KMS-11 (cell line): ENCODE measurements around the gene ULK4.
"Not testable (repeated sequence)": the region's sequence is repeated elsewhere in the genome, so short reads cannot be mapped to it uniquely, and the experiment has no call there.

Experiments
- H2AFZ ChIP-seq: fragments of 200-600 bp; sonication (generic); 2 replicates; pipeline ENCODE4 v1.6.1; 2016; ENCODE audit warnings: antibody characterized with exemption, mixed run types, low read depth
- H3K27ac ChIP-seq: fragments of 200-600 bp; sonication (generic); 2 replicates; pipeline ENCODE4 v1.6.1; 2016; ENCODE audit warnings: mild to moderate bottlenecking, mixed run types
- H3K27me3 ChIP-seq: fragments of 200-600 bp; sonication (generic); 2 replicates; pipeline ENCODE4 v1.6.1; 2017; ENCODE audit warnings: mild to moderate bottlenecking, low read depth, mixed run types, moderate library complexity; ENCODE audit not compliant: insufficient read depth
- H3K36me3 ChIP-seq: fragments of 200-600 bp; sonication (generic); 2 replicates; pipeline ENCODE4 v1.6.1; 2017; ENCODE audit warnings: mild to moderate bottlenecking, mixed run types; ENCODE audit not compliant: insufficient read depth
- H3K4me1 ChIP-seq: fragments of 200-600 bp; sonication (generic); 2 replicates; pipeline ENCODE4 v1.6.1; 2016; ENCODE audit warnings: mild to moderate bottlenecking, low read depth, mixed run types; ENCODE audit not compliant: poor library complexity, severe bottlenecking
- H3K4me2 ChIP-seq: fragments of 200-600 bp; sonication (generic); 2 replicates; pipeline ENCODE4 v1.7.0; 2016; ENCODE audit warnings: mild to moderate bottlenecking, mixed run types
- H3K4me3 ChIP-seq: fragments of 200-600 bp; sonication (generic); IDR thresholded peaks from 2 replicates; pipeline ENCODE4 v1.6.1; 2017; ENCODE audit warnings: low read depth, low read length, mixed read lengths; ENCODE audit not compliant: insufficient read depth
- H3K79me2 ChIP-seq: fragments of 200-600 bp; sonication (generic); 2 replicates; pipeline ENCODE4 v1.6.1; 2016; ENCODE audit warnings: low read depth, mixed run types; ENCODE audit not compliant: insufficient read depth
- H3K9ac ChIP-seq: fragments of 200-600 bp; sonication (generic); 2 replicates; pipeline ENCODE4 v1.6.1; 2016; ENCODE audit warnings: mild to moderate bottlenecking, mixed run types
- H4K20me1 ChIP-seq: fragments of 200-600 bp; sonication (generic); 2 replicates; pipeline ENCODE4 v1.6.1; 2016; ENCODE audit warnings: mild to moderate bottlenecking, mixed run types; ENCODE audit not compliant: insufficient read depth
- TF ChIP-seq, protein P1 (sequence below): fragments of 200-600 bp; sonication (generic); conservative IDR thresholded peaks from 2 replicates; pipeline ENCODE4 v1.6.1; 2017; ENCODE audit warnings: low read depth, mild to moderate bottlenecking, antibody characterized with exemption, low read length, moderate library complexity, mixed read lengths

ULK4 gene

DNA sequence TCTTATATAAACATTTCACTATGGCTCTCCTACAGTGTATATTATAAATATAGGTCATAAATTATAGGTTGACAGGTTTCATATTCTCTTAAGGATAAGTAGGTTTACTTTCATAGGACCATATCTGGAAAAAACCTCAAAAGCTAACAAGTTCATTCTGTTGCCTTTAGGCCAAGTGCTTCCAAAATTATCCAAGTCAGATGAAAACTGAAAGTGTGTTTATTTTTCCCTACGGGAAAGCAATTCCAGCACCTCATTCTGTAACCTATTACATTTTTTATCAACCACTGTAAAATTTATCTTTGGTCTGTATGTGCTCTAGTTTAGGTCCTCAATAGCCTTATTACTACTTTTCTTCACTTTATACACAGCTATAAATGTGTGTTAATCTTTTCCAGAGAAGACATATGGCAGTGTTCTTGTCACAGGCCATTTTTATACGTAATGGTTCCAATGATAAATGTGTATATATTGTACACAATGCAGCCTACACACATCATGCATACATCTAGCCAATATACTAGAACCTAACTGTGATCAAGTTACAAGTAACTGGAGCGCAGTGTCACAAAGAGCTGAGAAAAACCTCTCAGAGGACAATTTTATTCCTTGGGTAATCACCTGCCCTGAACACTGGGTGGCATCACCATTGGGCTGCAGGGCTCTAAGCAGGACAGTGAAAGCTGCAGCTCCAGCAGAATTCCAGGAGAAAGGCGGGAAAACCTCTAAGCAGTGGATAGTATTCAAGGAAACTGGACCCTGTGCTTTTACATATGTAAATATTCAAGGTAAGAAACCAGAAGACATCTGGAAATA is 511.3 kb downstream of the ULK4 start:
- H3K4me2 ChIP-seq: no peak overlapping the region
- no peak overlapping the region for H3K4me3 ChIP-seq
- no peak overlapping the region for H3K27ac ChIP-seq
- TF ChIP-seq, protein P1, sequence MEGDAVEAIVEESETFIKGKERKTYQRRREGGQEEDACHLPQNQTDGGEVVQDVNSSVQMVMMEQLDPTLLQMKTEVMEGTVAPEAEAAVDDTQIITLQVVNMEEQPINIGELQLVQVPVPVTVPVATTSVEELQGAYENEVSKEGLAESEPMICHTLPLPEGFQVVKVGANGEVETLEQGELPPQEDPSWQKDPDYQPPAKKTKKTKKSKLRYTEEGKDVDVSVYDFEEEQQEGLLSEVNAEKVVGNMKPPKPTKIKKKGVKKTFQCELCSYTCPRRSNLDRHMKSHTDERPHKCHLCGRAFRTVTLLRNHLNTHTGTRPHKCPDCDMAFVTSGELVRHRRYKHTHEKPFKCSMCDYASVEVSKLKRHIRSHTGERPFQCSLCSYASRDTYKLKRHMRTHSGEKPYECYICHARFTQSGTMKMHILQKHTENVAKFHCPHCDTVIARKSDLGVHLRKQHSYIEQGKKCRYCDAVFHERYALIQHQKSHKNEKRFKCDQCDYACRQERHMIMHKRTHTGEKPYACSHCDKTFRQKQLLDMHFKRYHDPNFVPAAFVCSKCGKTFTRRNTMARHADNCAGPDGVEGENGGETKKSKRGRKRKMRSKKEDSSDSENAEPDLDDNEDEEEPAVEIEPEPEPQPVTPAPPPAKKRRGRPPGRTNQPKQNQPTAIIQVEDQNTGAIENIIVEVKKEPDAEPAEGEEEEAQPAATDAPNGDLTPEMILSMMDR: no peak
- H3K27me3 ChIP-seq: no peaks in the 10 kb centered on the region
- no peaks in the 10 kb centered on the region for H3K36me3 ChIP-seq
- no peaks in the 10 kb centered on the region for H4K20me1 ChIP-seq
- H3K79me2 ChIP-seq: no peaks in the 10 kb centered on the region
- no peaks in the 10 kb centered on the region for H3K4me1 ChIP-seq
- H2AFZ ChIP-seq: no peak overlapping the region
- H3K9ac ChIP-seq: no peak overlapping the region

DNA sequence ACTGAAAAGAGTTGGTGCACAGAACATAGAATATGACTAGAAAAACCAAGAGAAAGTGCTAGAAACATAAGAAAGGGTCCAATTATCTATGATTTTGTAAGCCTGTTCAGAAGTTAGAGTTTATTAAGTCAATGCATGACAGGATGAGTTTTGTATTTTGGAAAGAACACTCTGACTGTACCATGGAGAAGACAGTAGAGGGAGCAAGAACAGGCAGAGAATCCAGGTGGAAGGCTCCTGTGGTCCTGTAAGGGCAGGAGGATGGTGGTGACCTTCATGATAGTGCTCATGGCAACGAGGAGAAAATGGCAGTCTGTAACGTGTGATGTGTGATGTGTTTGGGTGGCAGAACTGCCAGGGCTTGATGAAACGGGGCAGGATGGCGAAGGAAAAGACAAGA is 513.5 kb downstream of the ULK4 start:
- H3K27me3 ChIP-seq: no peaks in the 10 kb centered on the region
- H3K9ac ChIP-seq: no peak overlapping the region
- no peak overlapping the region for H3K4me3 ChIP-seq
- no peaks in the 10 kb centered on the region for H3K79me2 ChIP-seq
- H3K4me2 ChIP-seq: no peak overlapping the region
- no peaks in the 10 kb centered on the region for H4K20me1 ChIP-seq
- no peak overlapping the region for H2AFZ ChIP-seq
- H3K4me1 ChIP-seq: no peaks in the 10 kb centered on the region
- no peaks in the 10 kb centered on the region for H3K36me3 ChIP-seq
- no peak overlapping the region for H3K27ac ChIP-seq
- TF ChIP-seq, protein P1: no peak

DNA sequence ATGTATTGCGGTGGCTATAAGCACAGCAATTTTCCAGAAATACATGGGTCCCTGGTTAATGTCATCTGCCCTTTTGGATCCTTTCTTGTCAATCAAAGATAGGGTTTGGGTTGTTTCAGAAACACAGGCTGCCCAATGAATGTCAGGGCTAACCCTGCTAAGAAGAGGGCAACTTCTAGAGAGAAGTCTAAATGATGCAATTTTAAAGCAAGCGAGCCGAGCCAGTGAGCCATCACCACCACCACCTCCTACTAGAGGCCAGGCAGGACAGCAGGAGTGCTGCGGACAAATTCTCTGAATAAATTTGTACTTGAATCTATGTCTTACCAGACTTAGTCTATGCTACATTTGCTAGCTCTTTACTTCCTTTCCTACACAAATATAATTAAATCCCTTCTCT is 514.2 kb downstream of the ULK4 start:
- H4K20me1 ChIP-seq: no peaks in the 10 kb centered on the region
- no peak overlapping the region for H3K9ac ChIP-seq
- no peaks in the 10 kb centered on the region for H3K27me3 ChIP-seq
- H3K79me2 ChIP-seq: no peaks in the 10 kb centered on the region
- TF ChIP-seq, protein P1: no peak
- no peak overlapping the region for H3K4me3 ChIP-seq
- no peaks in the 10 kb centered on the region for H3K4me1 ChIP-seq
- H3K36me3 ChIP-seq: no peaks in the 10 kb centered on the region
- H3K4me2 ChIP-seq: no peak overlapping the region
- H3K27ac ChIP-seq: no peak overlapping the region
- H2AFZ ChIP-seq: no peak overlapping the region

DNA sequence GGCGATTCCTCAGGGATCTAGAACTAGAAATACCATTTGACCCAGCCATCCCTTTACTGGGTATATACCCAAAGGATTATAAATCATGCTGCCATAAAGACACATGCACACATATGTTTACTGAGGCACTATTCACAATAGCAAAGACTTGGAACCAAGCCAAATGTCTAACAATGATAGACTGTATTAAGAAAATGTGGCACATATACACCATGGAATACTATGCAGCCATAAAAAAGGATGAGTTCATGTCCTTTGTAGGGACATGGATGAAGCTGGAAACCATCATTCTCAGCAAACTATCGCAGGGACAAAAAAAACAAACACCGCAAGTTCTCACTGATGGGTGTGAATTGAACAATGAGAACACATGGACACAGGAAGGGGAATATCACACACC is 515.6 kb downstream of the ULK4 start:
- H3K9ac ChIP-seq, H3K79me2 ChIP-seq: not testable (repeated sequence)

DNA sequence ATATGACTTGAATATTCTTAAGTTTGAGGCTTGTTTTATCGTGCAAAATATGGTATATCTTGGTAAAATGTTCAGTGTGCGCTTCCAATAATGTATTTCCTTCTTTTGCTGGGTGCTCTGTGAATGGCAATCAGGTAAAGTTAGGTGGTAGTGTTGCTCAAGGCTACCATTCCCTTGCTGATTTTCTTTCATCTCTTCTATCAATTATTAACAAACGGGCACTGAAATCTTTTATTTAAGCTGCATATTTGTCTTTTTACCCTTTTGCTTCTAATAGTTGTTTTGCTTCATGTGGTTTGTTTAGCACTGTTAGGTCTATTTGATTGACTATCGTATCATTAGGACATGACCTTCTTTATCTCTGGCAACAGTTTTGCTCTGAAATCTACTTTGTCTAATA is 520.3 kb downstream of the ULK4 start:
- no peaks in the 10 kb centered on the region for H3K36me3 ChIP-seq
- H3K4me1 ChIP-seq: no peaks in the 10 kb centered on the region

More for the DNA sequence above, 515.6 kb downstream of the ULK4 start:
- H3K4me3 ChIP-seq, H3K4me1 ChIP-seq, H3K27me3 ChIP-seq, H4K20me1 ChIP-seq, H3K36me3 ChIP-seq, H3K4me2 ChIP-seq, H2AFZ ChIP-seq, H3K27ac ChIP-seq: not testable (repeated sequence)

More for the DNA sequence above, 520.3 kb downstream of the ULK4 start:
- no peak overlapping the region for H3K4me2 ChIP-seq
- TF ChIP-seq, protein P1: no peak
- no peak overlapping the region for H2AFZ ChIP-seq
- no peaks in the 10 kb centered on the region for H3K79me2 ChIP-seq
- H3K4me3 ChIP-seq: no peak overlapping the region
- H3K27me3 ChIP-seq: no peaks in the 10 kb centered on the region
- no peak overlapping the region for H3K27ac ChIP-seq
- H3K9ac ChIP-seq: no peak overlapping the region
- H4K20me1 ChIP-seq: no peaks in the 10 kb centered on the region
